GM19397 (cell line): Measurements from ENCODE around the gene LRRC1.

ENCODE experiments used
- ATAC-seq: cut with Tn5 transposase; IDR thresholded peaks from one replicate; pipeline ENCODE4 v1.9.1; 2021; ENCODE audit warnings: mild to moderate bottlenecking, moderate library complexity; ENCODE audit not compliant: unreplicated experiment

Gene LRRC1

DNA sequence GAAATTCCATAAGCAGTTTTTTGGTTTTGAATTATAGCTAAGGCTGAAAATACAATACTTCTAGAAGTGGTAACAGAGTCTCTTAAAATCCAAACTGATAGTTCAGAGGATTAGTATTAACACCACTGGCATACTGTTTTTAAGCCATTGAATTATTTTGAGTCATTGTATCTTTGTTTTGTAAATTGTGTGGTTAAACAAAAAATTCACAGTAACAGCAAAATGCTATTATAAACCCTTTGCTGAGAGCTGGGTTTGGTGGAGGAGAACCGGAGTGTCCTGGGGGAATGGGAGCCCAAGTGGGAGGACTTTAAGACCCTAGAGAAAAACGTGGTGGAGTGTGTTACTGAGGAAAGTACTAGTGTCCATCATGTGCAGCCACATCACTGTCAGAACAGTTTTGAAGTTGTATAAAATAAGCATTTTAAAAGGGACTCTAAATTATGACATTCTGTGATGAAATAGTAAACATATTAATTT lies 125.1 kb downstream of the LRRC1 start:
- ATAC-seq, result no peak

GRCh38 chr6:53920881-53921280 lies 126.1 kb downstream of the LRRC1 start:
- ATAC-seq, result no peak

- ATAC-seq, result no peak
Measured at GRCh38 chr6:53921639-53922038, 126.8 kb downstream of the LRRC1 start.

DNA sequence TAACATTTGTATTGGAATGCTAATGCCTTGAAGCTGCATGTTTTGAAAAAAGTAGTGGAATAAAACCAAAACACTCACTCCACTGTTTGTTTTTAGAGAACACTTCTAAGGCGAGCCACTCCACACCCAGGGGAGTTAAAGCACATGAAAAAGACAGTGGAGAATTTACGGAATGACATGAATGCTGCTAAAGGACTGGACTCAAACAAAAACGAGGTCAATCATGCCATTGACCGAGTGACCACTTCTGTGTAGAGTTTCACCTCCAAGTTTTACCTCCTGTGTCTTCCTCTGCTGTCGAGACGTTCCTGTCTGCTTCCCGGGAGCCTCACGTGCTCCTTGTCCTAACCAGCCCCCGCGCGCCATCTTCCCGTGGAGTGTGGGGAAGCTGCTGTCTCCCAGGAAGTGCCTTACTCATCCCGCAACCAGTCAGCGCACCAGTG lies 127.8 kb downstream of the LRRC1 start:
- ATAC-seq, result no peak

DNA sequence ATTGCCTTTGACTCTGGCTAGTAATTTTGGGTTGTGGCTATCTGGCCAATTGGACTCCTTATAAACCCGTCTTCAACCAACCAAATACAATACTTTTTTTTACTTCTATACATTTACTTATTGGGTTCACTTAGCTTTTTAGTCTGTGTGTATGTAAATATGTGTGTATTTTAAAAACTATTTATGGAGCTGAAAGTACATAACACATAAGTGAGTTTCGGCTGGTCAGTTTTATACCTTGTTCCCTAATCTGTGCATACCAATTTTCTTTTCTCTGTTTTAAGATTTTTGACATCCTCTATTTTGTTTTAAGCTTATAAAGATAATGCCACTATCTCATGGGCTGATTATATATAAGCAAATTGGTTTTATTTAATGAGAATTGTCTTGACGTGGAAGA lies 129.5 kb downstream of the LRRC1 start:
- ATAC-seq, result no peak

- ATAC-seq, result no peak
Measured at GRCh38 chr6:53924821-53925422, 130.1 kb downstream of the LRRC1 start.

DNA sequence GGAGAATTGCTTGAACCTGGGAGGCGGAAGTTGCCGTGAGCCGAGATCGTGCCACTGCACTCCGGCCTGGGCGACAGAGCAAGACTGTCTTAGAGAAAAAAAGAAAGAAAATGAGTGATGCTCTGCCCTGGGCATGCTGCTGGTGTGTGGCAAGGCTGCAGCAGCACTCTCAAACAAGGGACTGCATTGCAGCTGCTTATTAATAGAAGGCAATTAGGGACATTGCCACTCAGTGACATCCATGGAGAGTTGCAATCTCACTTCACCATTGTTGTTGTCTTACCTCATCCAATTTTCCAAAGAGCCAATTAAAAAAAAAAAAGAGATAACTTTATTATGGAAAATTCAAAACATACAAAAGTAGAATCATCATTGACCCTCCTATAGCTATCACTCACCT lies 131.1 kb downstream of the LRRC1 start:
- ATAC-seq, result no peak

- ATAC-seq, result no peak
Measured at GRCh38 chr6:53926505-53926904, 131.7 kb downstream of the LRRC1 start.

DNA sequence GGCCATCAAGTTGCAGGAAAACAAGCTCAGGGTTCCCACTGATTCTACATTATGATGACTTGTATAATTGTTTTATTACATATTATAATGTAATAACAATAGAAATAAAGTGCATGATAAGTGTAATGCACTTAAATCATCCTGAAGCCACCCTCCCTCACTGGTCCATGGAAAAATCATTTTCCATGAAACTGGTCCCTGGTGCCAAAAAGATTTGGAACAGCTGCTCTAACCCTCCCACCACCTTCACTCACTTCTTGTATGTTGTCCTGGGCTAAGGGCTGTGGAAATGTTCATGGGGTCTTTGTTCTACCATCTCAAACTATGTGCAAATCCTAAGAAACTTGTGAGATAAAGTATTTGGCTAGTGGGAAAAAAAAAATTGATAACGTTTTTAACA lies 133.8 kb downstream of the LRRC1 start:
- no peak for ATAC-seq

- no peak for ATAC-seq
Measured at GRCh38 chr6:53929041-53929820, 134.4 kb downstream of the LRRC1 start.

GRCh38 chr6:53929821-53930120 lies 135.0 kb downstream of the LRRC1 start:
- ATAC-seq, result no peak

GRCh38 chr6:53930330-53930729 lies 135.5 kb downstream of the LRRC1 start:
- ATAC-seq, result no peak

DNA sequence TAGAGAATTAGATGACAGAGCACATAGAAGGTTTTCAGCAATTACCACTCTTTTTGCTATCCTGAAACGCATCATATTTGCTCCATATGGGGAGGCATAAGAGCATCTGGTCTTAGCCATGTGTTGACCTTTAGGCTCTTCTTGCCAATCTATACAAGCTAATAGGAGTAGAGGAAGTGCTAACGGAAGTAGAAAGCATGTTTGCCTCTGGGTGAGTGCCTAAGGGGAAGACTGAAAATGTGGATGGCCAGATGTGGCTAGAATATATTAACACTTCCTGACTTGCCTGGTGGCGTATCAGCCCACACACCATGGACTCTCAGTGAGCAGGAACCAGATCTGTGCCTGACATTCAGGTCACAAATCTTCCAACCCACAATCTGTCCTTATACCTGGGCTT lies 136.3 kb downstream of the LRRC1 start:
- ATAC-seq, result no peak

GRCh38 chr6:53932516-53932915 lies 137.7 kb downstream of the LRRC1 start:
- no peak for ATAC-seq

DNA sequence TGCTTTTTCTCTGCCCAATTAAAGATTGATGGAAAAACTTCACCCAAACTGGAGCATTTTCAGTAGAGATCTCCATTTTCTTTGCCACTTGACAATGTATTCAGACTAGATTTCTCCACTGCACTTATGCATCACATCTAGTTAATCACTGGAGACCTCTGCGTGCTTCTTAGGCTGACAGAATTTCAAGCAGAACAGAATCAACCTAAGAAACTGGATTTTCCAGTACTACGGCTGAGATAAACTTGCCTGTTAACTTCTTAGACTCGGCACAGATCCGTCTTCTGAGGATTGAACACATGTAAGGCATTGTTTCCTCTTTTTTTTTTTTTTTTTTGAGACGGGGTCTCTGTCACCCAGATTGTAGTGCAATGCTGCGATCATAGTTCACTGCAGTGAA lies 139.2 kb downstream of the LRRC1 start:
- ATAC-seq, result no peak

DNA sequence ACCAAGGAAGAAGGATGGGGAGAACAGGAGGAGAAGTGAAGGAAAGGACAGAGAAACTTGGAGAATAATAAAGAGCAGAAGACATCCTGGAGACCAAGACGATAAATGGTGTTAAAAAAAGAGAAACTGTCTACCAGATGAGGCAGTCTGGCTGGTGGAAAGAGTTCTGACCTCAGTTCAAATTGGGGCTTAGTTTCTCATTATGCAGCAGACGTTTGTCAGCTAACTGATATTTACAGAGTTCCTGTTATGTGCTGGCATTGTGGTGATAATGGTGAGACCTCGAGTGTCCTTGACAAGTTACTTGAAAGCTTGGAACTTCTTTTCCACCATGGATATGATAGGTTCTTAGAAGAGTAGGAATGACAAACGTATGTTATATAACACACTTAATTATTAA lies 142.7 kb downstream of the LRRC1 start:
- ATAC-seq, result no peak

GRCh38 chr6:53938810-53939209 lies 144.0 kb downstream of the LRRC1 start:
- ATAC-seq, result no peak

DNA sequence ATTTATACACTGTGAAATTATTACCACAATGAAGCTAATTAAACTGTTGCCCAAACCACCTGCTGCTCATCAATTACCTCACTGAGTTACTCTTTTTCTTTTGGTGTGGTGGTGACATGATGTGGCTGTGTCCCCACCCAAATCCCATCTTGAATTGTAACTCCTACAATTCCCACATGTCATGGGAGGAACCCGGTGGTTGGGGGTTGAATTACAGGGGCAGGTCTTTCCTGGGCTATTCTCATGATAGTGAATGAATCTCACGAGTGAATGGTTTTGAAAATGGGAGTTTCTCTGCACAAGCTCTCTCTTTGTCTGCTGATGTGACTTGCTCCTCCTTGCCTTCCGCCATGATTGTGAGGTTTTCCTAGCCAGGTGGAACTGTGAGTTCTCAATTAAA lies 145.0 kb downstream of the LRRC1 start:
- no peak for ATAC-seq

DNA sequence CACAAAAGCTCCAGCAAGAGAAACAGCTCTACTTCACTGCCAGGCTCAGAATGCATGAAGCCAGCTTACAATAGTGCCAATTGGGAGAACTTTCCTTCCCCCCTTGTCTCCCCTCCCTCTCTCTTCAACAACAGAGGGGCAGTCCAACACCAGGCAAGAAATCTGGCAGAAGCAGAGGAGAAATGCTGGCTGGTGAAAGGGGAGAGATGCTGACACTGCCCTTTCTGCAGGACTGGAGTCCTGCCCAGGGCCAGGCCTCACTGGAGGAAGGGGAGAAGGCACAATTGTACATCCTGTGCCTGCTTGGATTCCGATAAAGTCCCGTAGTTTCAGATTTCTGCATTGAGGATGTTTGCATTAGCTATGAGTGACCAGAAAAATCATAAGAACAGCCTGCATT lies 148.6 kb downstream of the LRRC1 start:
- no peak for ATAC-seq

GRCh38 chr6:53944091-53944490 lies 149.3 kb downstream of the LRRC1 start:
- no peak for ATAC-seq

DNA sequence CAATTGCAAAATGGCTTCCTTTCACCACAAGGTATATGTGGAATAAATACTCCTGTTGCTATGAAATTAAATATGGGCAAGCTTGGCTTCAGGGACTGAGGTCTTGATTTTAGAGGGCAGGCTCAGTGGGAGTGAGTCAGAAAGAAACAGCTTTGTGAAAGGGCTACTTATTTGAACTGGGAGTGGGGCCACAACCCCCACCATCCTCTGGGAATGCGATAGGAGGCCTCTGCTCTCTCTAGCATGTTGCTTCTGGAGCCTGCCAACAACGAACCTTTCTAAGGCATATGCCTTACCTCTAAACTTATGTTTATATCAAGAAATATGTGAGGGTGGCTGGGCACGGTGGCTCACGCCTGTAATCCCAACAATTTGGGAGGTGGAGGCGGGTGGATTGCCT lies 149.7 kb downstream of the LRRC1 start:
- no peak for ATAC-seq

GRCh38 chr6:53945765-53946407 lies 151.1 kb downstream of the LRRC1 start:
- no peak for ATAC-seq
